GM23248 (cell line): Measurements from ENCODE around the gene ZNF592. TPM values are rescaled to one million over a fixed set of nuclear protein-coding genes. Genes with fewer than 3 reads are reported as not detected.

ENCODE experiments used
- DNase-seq: peaks from one replicate; pipeline ENCODE4 v3.0.0-alpha.2; 2015
- H2AFZ ChIP-seq: fragments of 200-600 bp; sonication (generic); 2 replicates; pipeline ENCODE4 v1.6.1; 2016; ENCODE audit warnings: antibody characterized with exemption
- H3F3A ChIP-seq: fragments of 200-600 bp; sonication (generic); 2 replicates; pipeline ENCODE4 v1.6.1; 2016; ENCODE audit warnings: mild to moderate bottlenecking, antibody characterized with exemption, mixed run types; ENCODE audit not compliant: insufficient read depth
- H3K27ac ChIP-seq: fragments of 200-600 bp; sonication (generic); 2 replicates; pipeline ENCODE4 v1.5.1; 2016; ENCODE audit warnings: mild to moderate bottlenecking
- H3K27me3 ChIP-seq: fragments of 200-600 bp; sonication (generic); replicated peaks from 2 replicates; pipeline ENCODE4 v1.6.1; 2016; ENCODE audit warnings: mild to moderate bottlenecking; ENCODE audit not compliant: insufficient read depth
- H3K36me3 ChIP-seq: fragments of 200-600 bp; sonication (generic); 2 replicates; pipeline ENCODE4 v1.6.1; 2016; ENCODE audit warnings: low read depth, mild to moderate bottlenecking
- H3K4me1 ChIP-seq: fragments of 200-600 bp; sonication (generic); 2 replicates; pipeline ENCODE4 v1.6.1; 2016; ENCODE audit warnings: mild to moderate bottlenecking; ENCODE audit not compliant: insufficient read depth
- H3K4me2 ChIP-seq: fragments of 200-600 bp; sonication (generic); one replicate; pipeline ENCODE4 v1.6.1; 2016; ENCODE audit warnings: mild to moderate bottlenecking; ENCODE audit not compliant: unreplicated experiment
- H3K4me3 ChIP-seq: fragments of 200-600 bp; sonication (generic); 2 replicates; pipeline ENCODE4 v1.5.1; 2016; ENCODE audit warnings: mild to moderate bottlenecking
- H3K79me2 ChIP-seq: fragments of 200-600 bp; sonication (generic); 2 replicates; pipeline ENCODE4 v1.6.1; 2016; ENCODE audit warnings: mild to moderate bottlenecking; ENCODE audit not compliant: insufficient read depth
- H3K9ac ChIP-seq: fragments of 200-600 bp; sonication (generic); 2 replicates; pipeline ENCODE4 v1.6.1; 2016; ENCODE audit warnings: mild to moderate bottlenecking
- H3K9me2 ChIP-seq: fragments of 200-600 bp; sonication (generic); 2 replicates; pipeline ENCODE4 v1.6.1; 2016; ENCODE audit warnings: mixed run types, mild to moderate bottlenecking, moderate library complexity; ENCODE audit not compliant: insufficient read depth
- H3K9me3 ChIP-seq: fragments of 200-600 bp; sonication (generic); one replicate; pipeline ENCODE4 v1.6.1; 2017; ENCODE audit warnings: low read depth
- H4K20me1 ChIP-seq: fragments of 200-600 bp; sonication (generic); 2 replicates; pipeline ENCODE4 v1.6.0; 2016; ENCODE audit not compliant: insufficient read depth
- EZH2 ChIP-seq: fragments of 200-600 bp; sonication (generic); IDR thresholded peaks from 2 replicates; pipeline ENCODE4 v1.6.1; 2018; ENCODE audit warnings: antibody characterized with exemption, mild to moderate bottlenecking; ENCODE audit not compliant: insufficient read depth, poor library complexity, severe bottlenecking
- EZH2phosphoT487 ChIP-seq: fragments of 200-600 bp; sonication (generic); IDR thresholded peaks from 2 replicates; pipeline ENCODE4 v1.6.1; 2018; ENCODE audit warnings: antibody characterized with exemption, moderate library complexity, mild to moderate bottlenecking, low read depth; ENCODE audit not compliant: insufficient read depth
- WGBS, 2 experiments: methylation state at CpG; one replicate each; pipeline ENCODE4 v1.1.6; 2015 to 2017; ENCODE audit warnings: low lambda C conversion rate in 2 of 2, low coverage in 1 of 2; ENCODE audit errors: missing lambda C conversion rate in 2 of 2; 5-methylcytosine and 5-hydroxymethylcytosine counted together
- in situ Hi-C: fragments of 300-500 bp; cut with MboI; formaldehyde crosslinking; loops from 2 replicates; pipeline ENCODE4 v1.15.0; 2020
- polyA plus RNA-seq: library from polyadenylated mRNA; unstranded; fragments of >200 nt; fragmentation: Nextera tagmentation; extraction: Ambion mirVana; gene quantifications from 2 replicates; pipeline ENCODE4 v1.2.1, GENCODE V29; 2016
- total RNA-seq: library from RNA; depleted of rRNA; stranded (reverse); fragments of >200 nt; shearing (Covaris generic); gene quantifications from 2 replicates; pipeline ENCODE4 v1.2.3, GENCODE V29; 2014; rRNA removed

The ZNF592 gene, protein sequence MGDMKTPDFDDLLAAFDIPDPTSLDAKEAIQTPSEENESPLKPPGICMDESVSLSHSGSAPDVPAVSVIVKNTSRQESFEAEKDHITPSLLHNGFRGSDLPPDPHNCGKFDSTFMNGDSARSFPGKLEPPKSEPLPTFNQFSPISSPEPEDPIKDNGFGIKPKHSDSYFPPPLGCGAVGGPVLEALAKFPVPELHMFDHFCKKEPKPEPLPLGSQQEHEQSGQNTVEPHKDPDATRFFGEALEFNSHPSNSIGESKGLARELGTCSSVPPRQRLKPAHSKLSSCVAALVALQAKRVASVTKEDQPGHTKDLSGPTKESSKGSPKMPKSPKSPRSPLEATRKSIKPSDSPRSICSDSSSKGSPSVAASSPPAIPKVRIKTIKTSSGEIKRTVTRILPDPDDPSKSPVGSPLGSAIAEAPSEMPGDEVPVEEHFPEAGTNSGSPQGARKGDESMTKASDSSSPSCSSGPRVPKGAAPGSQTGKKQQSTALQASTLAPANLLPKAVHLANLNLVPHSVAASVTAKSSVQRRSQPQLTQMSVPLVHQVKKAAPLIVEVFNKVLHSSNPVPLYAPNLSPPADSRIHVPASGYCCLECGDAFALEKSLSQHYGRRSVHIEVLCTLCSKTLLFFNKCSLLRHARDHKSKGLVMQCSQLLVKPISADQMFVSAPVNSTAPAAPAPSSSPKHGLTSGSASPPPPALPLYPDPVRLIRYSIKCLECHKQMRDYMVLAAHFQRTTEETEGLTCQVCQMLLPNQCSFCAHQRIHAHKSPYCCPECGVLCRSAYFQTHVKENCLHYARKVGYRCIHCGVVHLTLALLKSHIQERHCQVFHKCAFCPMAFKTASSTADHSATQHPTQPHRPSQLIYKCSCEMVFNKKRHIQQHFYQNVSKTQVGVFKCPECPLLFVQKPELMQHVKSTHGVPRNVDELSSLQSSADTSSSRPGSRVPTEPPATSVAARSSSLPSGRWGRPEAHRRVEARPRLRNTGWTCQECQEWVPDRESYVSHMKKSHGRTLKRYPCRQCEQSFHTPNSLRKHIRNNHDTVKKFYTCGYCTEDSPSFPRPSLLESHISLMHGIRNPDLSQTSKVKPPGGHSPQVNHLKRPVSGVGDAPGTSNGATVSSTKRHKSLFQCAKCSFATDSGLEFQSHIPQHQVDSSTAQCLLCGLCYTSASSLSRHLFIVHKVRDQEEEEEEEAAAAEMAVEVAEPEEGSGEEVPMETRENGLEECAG (N-terminal part only)
- 9.8 and 11.6 TPM in 2 replicates for total RNA-seq
- 7.0 and 7.4 TPM in 2 replicates for polyA plus RNA-seq

DNA sequence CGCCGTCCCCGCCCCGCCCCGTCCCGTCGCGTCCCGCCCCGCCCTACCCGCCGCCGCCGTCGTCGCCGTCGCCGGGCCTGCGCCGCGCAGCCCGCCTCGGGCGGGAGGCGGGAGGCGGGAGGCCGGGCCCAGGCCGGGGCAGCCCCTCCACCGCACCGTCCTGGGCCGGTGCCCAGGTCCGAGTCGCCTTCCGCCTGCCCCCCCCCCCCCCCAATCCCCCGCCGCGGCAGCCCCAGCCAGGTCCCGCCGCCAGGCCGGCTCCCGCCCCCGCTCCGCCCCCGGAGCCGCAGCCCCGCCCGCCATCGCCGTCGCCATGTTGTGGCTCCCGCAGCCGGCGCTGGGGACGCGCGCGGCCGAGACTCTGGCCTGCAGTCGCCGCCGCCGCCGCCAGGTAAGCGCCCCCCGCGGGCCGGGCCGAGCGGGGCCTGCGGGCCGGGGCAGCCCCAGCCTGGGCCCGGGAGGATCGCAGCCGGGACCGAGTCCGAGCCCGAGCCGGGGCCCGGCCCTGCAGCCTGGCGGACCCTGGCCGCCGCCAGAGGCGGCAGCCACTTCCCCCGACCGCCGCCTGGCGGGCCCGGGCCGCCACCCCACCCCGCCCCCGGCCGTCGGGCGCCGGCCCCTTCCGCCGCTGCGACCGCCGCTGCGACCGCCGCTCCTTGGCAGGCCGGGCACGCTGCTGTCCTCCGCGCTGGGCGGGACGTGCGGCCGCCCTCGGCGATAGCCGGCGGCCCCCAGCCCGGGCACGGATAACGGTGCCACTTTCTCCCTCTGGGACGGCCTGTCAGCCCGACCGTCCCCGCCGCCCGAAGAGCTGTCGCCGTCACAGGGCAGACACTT, at the start of gene ZNF592:
ZNF592 (plus strand) TSS at position 319 of the 837 bp plus-strand sequence. CDS start 34,084 bp downstream, outside the sequence.
- Histone ChIP-seq H3F3A (peaks cover 22% of the 10 kb centered on the region), H3K9me3 (no peaks in the 10 kb centered on the region), H3K9ac (peak within 1 kb of the TSS; percentile 97), H2AFZ (peak within 1 kb of the TSS; percentile 87), H3K79me2 (peaks cover 70% of the 10 kb centered on the region), H3K27ac (peak within 1 kb of the TSS; percentile 99), H3K27me3 (no peaks in the 10 kb centered on the region), H3K9me2 (no peaks in the 10 kb centered on the region), H3K4me3 (peak within 1 kb of the TSS; percentile 99), H3K4me2 (peak within 1 kb of the TSS; percentile 97), H3K4me1 (peaks cover 24% of the 10 kb centered on the region), H4K20me1 (peaks cover 10% of the 10 kb centered on the region; the same call in 1 of the 2 replicates), H3K36me3 (no peaks in the 10 kb centered on the region)
- in situ Hi-C loops, result no loop called here
- peak; percentile 88 for DNase-seq
- no peak for TF ChIP-seq EZH2
- no peak for TF ChIP-seq EZH2phosphoT487
- 1% methylated on average over 15 to 48 of the region's 127 CpGs for WGBS, 2 experiments

DNA sequence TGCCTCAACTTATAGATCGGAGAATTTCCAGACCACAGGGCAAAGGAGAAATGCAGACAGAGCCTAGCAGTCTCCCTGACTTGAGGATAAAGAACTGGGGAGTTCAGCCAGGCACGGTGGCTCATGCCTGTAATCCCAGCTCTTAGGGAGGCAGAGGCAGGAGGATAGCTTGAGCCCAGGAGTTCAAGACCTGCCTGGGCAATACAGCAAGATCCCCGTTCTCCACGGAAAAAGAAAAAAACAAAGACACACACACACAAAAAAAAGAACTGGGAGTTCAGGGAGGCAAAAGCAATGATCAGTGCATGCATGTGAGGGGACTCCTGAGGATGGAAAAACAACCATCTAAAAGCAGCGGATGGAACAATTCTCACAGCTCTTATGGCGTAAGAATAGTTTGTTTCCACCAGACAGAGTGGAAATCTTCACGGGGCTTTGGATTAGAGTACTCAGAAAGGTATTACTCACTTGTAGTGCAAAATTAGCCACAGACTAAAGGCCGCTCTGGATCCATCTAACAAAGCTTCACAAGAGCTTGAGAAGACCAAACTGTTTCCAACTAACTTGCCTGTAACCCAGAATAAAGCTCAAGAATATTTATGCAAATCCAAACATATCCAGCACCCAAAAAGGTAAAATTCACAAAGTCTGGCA, 48.7 kb upstream of the ZNF592 start:
- Histone ChIP-seq H3K36me3 (no peaks in the 10 kb centered on the region), H3K4me3 (no peak overlapping the region), H2AFZ (no peak overlapping the region), H3K27me3 (no peaks in the 10 kb centered on the region), H3F3A (peaks cover 16% of the 10 kb centered on the region; the same call in 1 of the 2 replicates), H3K9me3 (no peaks in the 10 kb centered on the region), H3K4me1 (no peaks in the 10 kb centered on the region; the same call in 1 of the 2 replicates), H3K4me2 (no peak overlapping the region), H3K9me2 (no peaks in the 10 kb centered on the region), H3K27ac (no peak overlapping the region), H4K20me1 (peaks cover 7% of the 10 kb centered on the region; the same call in 1 of the 2 replicates), H3K9ac (no peak overlapping the region), H3K79me2 (peaks cover 100% of the 10 kb centered on the region)
- DNase-seq, result no peak
- 80 to 85% methylated on average over 8 of the region's 8 CpGs for WGBS, 2 experiments
- in situ Hi-C loops, result no loop called here
- TF ChIP-seq EZH2phosphoT487 (no peak), EZH2 (no peak)

DNA sequence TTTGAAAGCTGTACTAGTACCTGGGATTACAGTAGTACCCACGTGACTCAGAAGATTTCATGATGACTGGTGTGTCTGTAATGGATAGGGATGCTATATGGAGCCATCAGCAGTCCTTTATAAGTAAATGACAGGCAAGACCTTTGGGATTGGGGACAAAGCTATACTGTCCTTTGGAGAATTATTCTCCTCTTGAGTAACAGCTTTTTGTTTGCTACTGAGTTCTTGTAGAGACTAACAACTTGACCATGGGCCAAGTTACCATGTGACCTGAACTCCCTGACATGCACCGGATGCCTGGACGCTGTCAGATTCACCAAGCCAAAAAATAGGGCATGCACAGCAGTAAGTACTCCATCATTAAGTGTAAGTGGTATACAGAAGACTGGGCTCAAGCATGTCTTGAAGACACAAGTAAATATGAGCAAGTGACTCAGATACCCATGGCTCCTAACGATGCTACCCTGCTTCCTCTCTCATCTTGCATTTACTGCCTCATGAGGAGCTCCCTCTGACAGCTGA, 45.4 kb upstream of the ZNF592 start:
- 63% methylated on average over 4 of the region's 4 CpGs for whole genome bisulfite sequencing, 2 experiments
- in situ Hi-C loops, result no loop called here
- Histone ChIP-seq H3K36me3 (no peaks in the 10 kb centered on the region), H3K79me2 (peaks cover 100% of the 10 kb centered on the region), H3F3A (peaks cover 17% of the 10 kb centered on the region), H2AFZ (no peak overlapping the region), H4K20me1 (peaks cover 7% of the 10 kb centered on the region; the same call in 1 of the 2 replicates), H3K27me3 (no peaks in the 10 kb centered on the region), H3K4me3 (no peak overlapping the region), H3K9me2 (no peaks in the 10 kb centered on the region), H3K27ac (no peak overlapping the region), H3K9ac (no peak overlapping the region), H3K4me2 (no peak overlapping the region), H3K9me3 (no peaks in the 10 kb centered on the region), H3K4me1 (peaks cover 9% of the 10 kb centered on the region)
- TF ChIP-seq EZH2phosphoT487 (no peak), EZH2 (no peak)
- DNase-seq, result peak; percentile 44
